Activated naive CD8-positive, alpha-beta T cell treated with anti-CD3 and anti-CD28 coated beads for 36 hours (primary cell): ENCODE measurements around the gene CELA2A. TPM values are rescaled to one million over a fixed set of nuclear protein-coding genes. Genes with fewer than 3 reads are reported as not detected.
"Not testable (repeated sequence)": the region's sequence is repeated elsewhere in the genome, so short reads cannot be mapped to it uniquely, and the experiment has no call there.

Source experiments
- DNase-seq: peaks from one replicate; pipeline ENCODE4 v3.0.0; 2021
- H3K27ac Mint-ChIP-seq: one replicate; pipeline ENCODE4 v1.8.0; 2022; ENCODE audit warnings: mild to moderate bottlenecking, moderate library complexity, mixed read lengths
- H3K27me3 Mint-ChIP-seq: one replicate; pipeline ENCODE4 v1.8.0; 2022; ENCODE audit warnings: mild to moderate bottlenecking, mixed read lengths
- H3K36me3 Mint-ChIP-seq: one replicate; pipeline ENCODE4 v1.8.0; 2021; ENCODE audit warnings: mild to moderate bottlenecking, mixed read lengths
- H3K4me1 Mint-ChIP-seq: one replicate; pipeline ENCODE4 v1.8.0; 2021; ENCODE audit warnings: mixed read lengths
- H3K4me3 Mint-ChIP-seq: one replicate; pipeline ENCODE4 v1.8.0; 2022; ENCODE audit warnings: mild to moderate bottlenecking, moderate library complexity, mixed read lengths
- H3K9me3 Mint-ChIP-seq: one replicate; pipeline ENCODE4 v1.8.0; 2022; ENCODE audit warnings: mixed read lengths
- total RNA-seq, 2 experiments: library from RNA; stranded (reverse); gene quantifications; one replicate each; pipeline ENCODE4 v1.2.3, GENCODE V29; 2021

Gene CELA2A
- total RNA-seq, 2 experiments from 2014 or later, result not detected

DNA sequence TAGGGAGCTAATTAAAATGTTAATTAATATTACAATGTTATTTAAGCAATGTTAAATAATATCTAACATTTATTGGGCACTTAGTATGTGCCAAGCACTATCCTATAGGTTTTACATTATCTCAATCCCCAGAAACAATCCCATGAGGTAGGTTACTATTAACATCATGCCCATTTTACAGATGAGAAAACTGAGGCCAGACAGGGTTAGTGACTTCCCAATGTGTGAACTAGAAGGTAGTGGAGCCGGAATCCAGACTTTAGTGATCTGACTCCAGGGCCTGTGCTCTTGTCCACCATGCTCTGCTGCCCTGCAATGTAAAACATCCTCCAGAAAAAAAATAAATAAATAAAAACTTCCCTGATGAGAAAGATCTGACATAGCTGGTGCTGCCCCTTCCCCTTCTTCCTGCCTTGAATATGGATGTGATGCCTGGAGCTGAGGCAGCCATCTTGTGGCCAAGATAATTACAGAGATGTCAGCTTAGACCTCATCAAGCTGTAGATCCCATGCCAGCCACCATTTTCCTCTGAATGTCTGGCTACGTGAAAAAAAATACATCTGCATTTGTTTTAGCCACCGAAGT, 7.6 kb upstream of the CELA2A start:
- H3K36me3 Mint-ChIP-seq, result no peaks in the 10 kb centered on the region
- no peaks in the 10 kb centered on the region for H3K9me3 Mint-ChIP-seq
- H3K27ac Mint-ChIP-seq, result no peak overlapping the region
- H3K4me1 Mint-ChIP-seq, result no peaks in the 10 kb centered on the region
- peaks cover 11% of the 10 kb centered on the region for H3K27me3 Mint-ChIP-seq
- DNase-seq, result no peak
- H3K4me3 Mint-ChIP-seq, result no peak overlapping the region

- Mint-ChIP-seq H3K4me1 (no peaks in the 10 kb centered on the region), H3K27me3 (peaks cover 11% of the 10 kb centered on the region), H3K9me3 (no peaks in the 10 kb centered on the region), H3K27ac (no peak overlapping the region), H3K36me3 (no peaks in the 10 kb centered on the region), H3K4me3 (no peak overlapping the region)
- no peak for DNase-seq
These were observed 7.0 kb upstream of the CELA2A start for GRCh38 chr1:15449567-15449966.

DNA sequence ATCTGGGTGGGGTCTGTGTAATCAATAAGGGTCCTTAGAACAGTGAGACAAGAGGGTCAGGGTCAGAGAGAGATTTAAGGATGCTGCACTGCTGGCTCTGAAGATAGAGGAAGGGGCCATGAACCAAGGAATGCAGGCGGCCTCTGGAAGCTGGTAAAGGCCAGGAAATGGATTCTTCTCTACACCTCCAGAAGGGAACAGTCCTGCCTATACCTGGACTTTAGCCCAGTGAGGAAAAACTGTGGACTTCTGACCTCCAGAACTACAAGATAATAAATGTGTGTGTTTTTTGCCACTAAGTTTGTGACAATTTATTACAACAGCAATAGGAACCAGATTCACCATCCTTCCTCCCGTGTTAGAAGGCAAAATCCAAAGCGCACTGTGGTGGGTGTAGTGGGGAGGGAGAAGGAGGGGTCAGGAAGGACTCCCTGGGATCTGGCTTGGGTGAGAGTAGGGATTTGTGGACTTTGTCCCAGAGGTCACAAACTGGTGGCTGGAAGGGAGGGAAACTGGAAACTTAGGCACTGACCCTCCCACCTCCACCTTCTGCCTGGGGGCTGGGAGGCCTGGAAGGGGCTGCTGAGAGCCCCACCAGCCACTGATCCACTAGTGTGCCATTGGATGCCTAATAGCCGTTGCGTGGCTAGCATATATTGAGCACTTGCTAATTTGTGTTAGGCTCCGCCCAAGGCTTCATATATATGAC, 5.4 kb upstream of the CELA2A start:
- no peak overlapping the region for H3K4me3 Mint-ChIP-seq
- H3K9me3 Mint-ChIP-seq, result no peaks in the 10 kb centered on the region
- no peak for DNase-seq
- no peak overlapping the region for H3K27ac Mint-ChIP-seq
- H3K4me1 Mint-ChIP-seq, result no peaks in the 10 kb centered on the region
- no peaks in the 10 kb centered on the region for H3K36me3 Mint-ChIP-seq
- H3K27me3 Mint-ChIP-seq, result peaks cover 7% of the 10 kb centered on the region

- peaks cover 12% of the 10 kb centered on the region for H3K27me3 Mint-ChIP-seq
- no peaks in the 10 kb centered on the region for H3K9me3 Mint-ChIP-seq
- no peaks in the 10 kb centered on the region for H3K36me3 Mint-ChIP-seq
- no peak overlapping the region for H3K4me3 Mint-ChIP-seq
- no peaks in the 10 kb centered on the region for H3K4me1 Mint-ChIP-seq
- no peak for DNase-seq
- no peak overlapping the region for H3K27ac Mint-ChIP-seq
These were observed 4.3 kb upstream of the CELA2A start for GRCh38 chr1:15452216-15452615.

- no peaks in the 10 kb centered on the region for H3K4me1 Mint-ChIP-seq
- H3K27me3 Mint-ChIP-seq, result peaks cover 10% of the 10 kb centered on the region
- no peaks in the 10 kb centered on the region for H3K9me3 Mint-ChIP-seq
These were observed 3.5 kb upstream of the CELA2A start for GRCh38 chr1:15452866-15453571.

DNA sequence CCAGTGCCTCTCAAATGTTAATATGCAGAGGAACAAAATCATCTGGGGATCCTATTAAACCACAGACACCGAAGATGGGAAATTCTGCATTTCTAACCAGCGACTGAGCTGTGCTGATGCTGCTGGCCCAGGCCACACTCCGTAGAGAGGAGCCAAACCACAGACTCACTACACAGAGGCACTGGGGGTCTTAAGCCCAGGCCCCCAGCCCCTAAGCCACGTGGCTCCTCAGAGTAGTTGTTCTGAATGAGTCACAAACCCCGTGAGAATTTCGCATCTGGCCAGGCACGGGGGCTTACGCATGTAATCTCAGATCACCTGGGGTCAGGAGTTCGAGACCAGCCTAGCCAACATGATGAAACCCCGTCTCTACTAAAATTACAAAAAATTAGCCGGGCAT, 2.8 kb upstream of the CELA2A start:
- H3K4me3 Mint-ChIP-seq, result no peak overlapping the region
- H3K4me1 Mint-ChIP-seq, result no peaks in the 10 kb centered on the region
- H3K27me3 Mint-ChIP-seq, result peaks cover 10% of the 10 kb centered on the region
- no peak for DNase-seq
- no peaks in the 10 kb centered on the region for H3K9me3 Mint-ChIP-seq
- no peak overlapping the region for H3K27ac Mint-ChIP-seq
- H3K36me3 Mint-ChIP-seq, result no peaks in the 10 kb centered on the region

More at GRCh38 chr1:15452866-15453571, 3.5 kb upstream of the CELA2A start:
- H3K36me3 Mint-ChIP-seq, result no peaks in the 10 kb centered on the region
- H3K4me3 Mint-ChIP-seq, result no peak overlapping the region
- no peak overlapping the region for H3K27ac Mint-ChIP-seq
- DNase-seq, result no peak

DNA sequence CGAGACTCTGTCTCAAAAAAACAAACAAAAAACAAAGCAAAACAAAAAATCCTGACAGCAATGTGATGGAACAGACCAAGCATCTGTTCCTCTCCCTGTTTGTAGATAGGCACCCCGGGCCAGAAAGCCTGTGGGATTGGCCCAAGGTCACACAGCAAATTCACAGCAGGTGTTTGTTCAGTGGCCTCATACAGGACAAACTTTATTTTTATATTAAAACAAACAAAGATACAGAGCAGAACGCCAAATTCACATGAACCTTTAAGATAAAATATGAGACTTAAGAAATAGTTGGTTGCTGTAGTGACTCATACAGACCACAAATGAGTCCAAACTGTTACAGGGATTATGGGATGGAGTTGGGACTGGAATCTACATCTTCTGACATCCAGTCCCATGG, 2.3 kb upstream of the CELA2A start:
- H3K36me3 Mint-ChIP-seq, result no peaks in the 10 kb centered on the region
- H3K27ac Mint-ChIP-seq, result no peak overlapping the region
- H3K27me3 Mint-ChIP-seq, result peaks cover 10% of the 10 kb centered on the region
- H3K9me3 Mint-ChIP-seq, result no peaks in the 10 kb centered on the region
- no peaks in the 10 kb centered on the region for H3K4me1 Mint-ChIP-seq
- no peak overlapping the region for H3K4me3 Mint-ChIP-seq
- no peak for DNase-seq

DNA sequence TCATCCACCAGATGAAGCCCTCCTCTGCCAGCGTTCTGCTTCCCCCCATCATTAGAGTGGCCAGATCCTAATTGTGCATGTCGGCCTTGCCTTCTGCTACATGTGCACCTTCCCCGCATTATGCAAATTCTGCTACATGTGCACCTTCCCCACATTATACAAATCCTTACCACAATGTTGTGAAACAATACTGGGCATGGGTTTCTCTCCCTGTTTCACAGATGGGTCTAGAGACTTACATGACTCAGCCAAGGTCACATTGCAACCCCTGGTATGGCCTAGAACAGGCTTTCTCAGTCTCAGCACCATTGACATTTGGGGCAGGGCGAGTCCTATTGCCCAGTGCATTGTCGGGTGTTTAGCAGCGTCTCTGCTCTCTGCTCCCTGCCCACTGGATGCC, 1.0 kb upstream of the CELA2A start:
- no peak for DNase-seq
- H3K4me1 Mint-ChIP-seq, result no peaks in the 10 kb centered on the region

GRCh38 chr1:15457585-15457984, 1.1 kb downstream of the CELA2A start:
- H3K36me3 Mint-ChIP-seq, result no peaks in the 10 kb centered on the region
- peaks cover 6% of the 10 kb centered on the region for H3K27me3 Mint-ChIP-seq
- no peak overlapping the region for H3K27ac Mint-ChIP-seq
- H3K4me3 Mint-ChIP-seq, result no peak overlapping the region
- no peak for DNase-seq
- no peaks in the 10 kb centered on the region for H3K4me1 Mint-ChIP-seq
- no peaks in the 10 kb centered on the region for H3K9me3 Mint-ChIP-seq

More for the DNA sequence above, 1.0 kb upstream of the CELA2A start:
- no peak overlapping the region for H3K4me3 Mint-ChIP-seq
- no peak overlapping the region for H3K27ac Mint-ChIP-seq
- H3K27me3 Mint-ChIP-seq, result peaks cover 6% of the 10 kb centered on the region
- H3K9me3 Mint-ChIP-seq, result no peaks in the 10 kb centered on the region
- H3K36me3 Mint-ChIP-seq, result no peaks in the 10 kb centered on the region

DNA sequence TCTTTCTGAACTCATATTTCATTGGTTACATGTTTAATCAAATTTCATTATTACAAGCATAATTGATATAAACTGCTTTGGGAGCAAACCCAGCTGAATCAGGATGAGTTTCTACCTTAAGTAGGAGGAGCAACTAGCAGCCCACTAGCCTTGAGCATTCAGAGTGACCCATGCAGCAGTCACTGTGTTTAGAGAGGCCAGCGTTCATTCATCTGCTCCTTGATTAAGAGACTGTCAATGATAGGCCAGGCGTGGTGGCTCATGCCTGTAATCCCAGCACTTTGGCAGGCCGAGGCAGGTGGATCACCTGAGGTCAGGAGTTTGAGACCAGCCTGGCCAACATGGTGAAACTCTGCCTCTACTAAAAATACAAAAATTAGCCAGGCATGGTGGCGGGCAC, 1.9 kb downstream of the CELA2A start:
- DNase-seq, H3K27ac Mint-ChIP-seq, H3K4me3 Mint-ChIP-seq, H3K27me3 Mint-ChIP-seq, H3K4me1 Mint-ChIP-seq, H3K9me3 Mint-ChIP-seq, H3K36me3 Mint-ChIP-seq: not testable (repeated sequence)

DNA sequence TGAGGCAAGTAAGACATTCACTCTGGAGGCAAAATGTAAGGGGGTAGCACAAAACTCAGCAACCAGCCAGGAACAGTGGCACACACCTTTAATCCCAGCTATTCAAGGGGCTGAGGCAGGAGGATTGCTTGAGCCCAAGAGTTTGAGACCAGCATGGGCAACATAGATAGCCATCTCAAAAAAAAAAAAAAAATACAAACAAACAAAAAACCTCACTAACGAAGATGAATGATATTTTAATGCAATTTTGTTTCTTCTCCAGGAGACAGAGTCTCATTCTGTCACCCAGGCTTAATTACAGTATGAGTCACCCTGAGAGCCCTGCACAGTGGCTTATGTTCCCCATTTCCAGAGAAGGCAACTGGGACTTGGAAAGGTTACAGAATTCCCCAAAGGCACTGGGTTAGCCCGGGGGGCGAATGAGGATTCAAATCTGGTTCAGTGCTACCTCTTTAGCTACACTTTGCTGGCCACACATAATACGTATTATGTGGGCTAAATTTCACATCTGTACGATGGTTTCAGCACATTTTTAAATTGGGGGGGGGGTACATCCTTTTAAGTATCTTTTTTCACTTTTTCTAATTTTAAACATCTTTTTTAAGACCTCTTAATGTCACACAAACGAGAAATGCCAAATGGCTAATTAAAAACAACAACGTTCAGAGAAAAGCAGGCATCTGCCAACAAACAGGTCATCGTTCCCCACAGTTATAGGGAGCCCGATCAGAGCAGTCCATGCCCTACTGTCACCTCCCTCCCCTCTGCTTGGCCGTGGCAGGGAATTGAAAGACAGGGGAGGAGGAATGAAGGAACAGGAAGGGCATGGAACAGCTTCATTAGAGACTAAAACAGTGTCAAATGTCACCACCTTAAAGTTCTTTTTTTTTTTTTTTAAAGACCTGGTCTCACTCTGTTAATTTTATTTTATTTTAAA, 3.5 kb downstream of the CELA2A start:
- Mint-ChIP-seq H3K9me3 (no peaks in the 10 kb centered on the region), H3K4me3 (no peak overlapping the region), H3K36me3 (no peaks in the 10 kb centered on the region), H3K27ac (no peak overlapping the region), H3K4me1 (no peaks in the 10 kb centered on the region), H3K27me3 (peaks cover 6% of the 10 kb centered on the region)
- DNase-seq, result no peak

DNA sequence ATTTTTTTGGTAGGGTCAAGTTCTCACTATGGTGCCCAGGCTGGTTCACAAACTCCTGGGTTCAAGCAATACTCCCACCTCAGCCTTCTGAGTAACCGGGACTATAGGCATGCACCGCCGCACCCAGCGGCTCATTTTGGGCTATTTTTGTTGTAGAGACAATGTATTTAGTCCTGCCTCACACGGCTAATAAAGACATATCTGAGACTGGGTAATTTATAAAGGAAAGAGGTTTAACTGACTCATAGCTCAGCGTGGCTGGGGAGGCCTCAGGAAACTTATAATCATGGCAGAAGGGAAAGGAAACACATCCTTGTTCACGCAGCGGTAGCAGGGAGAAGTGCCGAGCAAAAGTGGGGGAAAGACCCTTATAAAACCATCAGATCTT, 4.2 kb downstream of the CELA2A start:
- no peak overlapping the region for H3K4me3 Mint-ChIP-seq
- H3K4me1 Mint-ChIP-seq, result no peaks in the 10 kb centered on the region
- peaks cover 6% of the 10 kb centered on the region for H3K27me3 Mint-ChIP-seq
- no peak for DNase-seq
- no peak overlapping the region for H3K27ac Mint-ChIP-seq
- no peaks in the 10 kb centered on the region for H3K36me3 Mint-ChIP-seq
- no peaks in the 10 kb centered on the region for H3K9me3 Mint-ChIP-seq

GRCh38 chr1:15463064-15463800, 6.7 kb downstream of the CELA2A start:
- H3K4me1 Mint-ChIP-seq, H3K27ac Mint-ChIP-seq, H3K27me3 Mint-ChIP-seq, H3K9me3 Mint-ChIP-seq, H3K36me3 Mint-ChIP-seq, H3K4me3 Mint-ChIP-seq, DNase-seq: not testable (repeated sequence)

- H3K4me1 Mint-ChIP-seq, H3K9me3 Mint-ChIP-seq: not testable (repeated sequence)
These were observed 7.4 kb downstream of the CELA2A start for GRCh38 chr1:15463926-15464322.

More at GRCh38 chr1:15463926-15464322, 7.4 kb downstream of the CELA2A start:
- not testable (repeated sequence) for H3K27me3 Mint-ChIP-seq, H3K4me3 Mint-ChIP-seq, H3K27ac Mint-ChIP-seq, DNase-seq, H3K36me3 Mint-ChIP-seq
